Cardiac septum (tissue), 1 donor: Measurements from ENCODE around the gene DYNLL1. TPM values are rescaled to one million over a fixed set of nuclear protein-coding genes. Genes with fewer than 3 reads are reported as not detected.
"Not testable (repeated sequence)": the region's sequence is repeated elsewhere in the genome, so short reads cannot be mapped to it uniquely, and the experiment has no call there.

ENCODE experiments used
- DNase-seq: peaks from one replicate; pipeline ENCODE4 v3.0.0-alpha.2; 2020; ENCODE audit warnings: low spot score
- intact Hi-C: fragments of 100-400 bp; cut with DNase I; formaldehyde crosslinking; loops from one replicate; pipeline ENCODE4 v1.14.0; 2022
- long read RNA-seq: library from polyadenylated mRNA; unstranded; transcript quantifications from one replicate; pipeline ENCODE4 v2.0.0, GENCODE V29; 2021
- total RNA-seq: library from RNA; stranded (reverse); fragmentation: NEBNext Ultra II Directional; extraction: Animal tissue kit (Norgen Biotek cat#: 25700); gene quantifications from one replicate; pipeline ENCODE4 v1.2.1, GENCODE V29; 2021
- donor health status: DM: no; HTN: no; CAD: no.

The DYNLL1 gene
- 243 TPM for total RNA-seq
- long read RNA-seq, transcript DYNLL1-201 (3 exons, 720 nt): major isoform, 48 of 60 reads
- long read RNA-seq, partial matches to known transcripts: 0 of 60 reads
- long read RNA-seq, other reads (novel, unspliced or antisense): 1 of 60 reads

GRCh38 chr12:120495731-120496412 lies at the start of gene DYNLL1:
DYNLL1 (plus strand) TSS chr12:120496113; CDS start chr12:120496422, 309 bp downstream.
- intact Hi-C loops: loop anchor here (1.0 to 5.0 kb wide), 2 partner anchors 27 to 36 kb away; partner anchors contain the start of genes RNF10 and SRSF9
- DNase-seq: peak; percentile 98

GRCh38 chr12:120446844-120447178 lies 49.1 kb upstream of the DYNLL1 start:
- intact Hi-C loops: not testable (repeated sequence)

GRCh38 chr12:120447992-120448391 lies 47.9 kb upstream of the DYNLL1 start:
- intact Hi-C loops: no loop called here
- no peak for DNase-seq

More at GRCh38 chr12:120446844-120447178, 49.1 kb upstream of the DYNLL1 start:
- not testable (repeated sequence) for DNase-seq

GRCh38 chr12:120452524-120452923 lies 43.4 kb upstream of the DYNLL1 start:
- intact Hi-C loops, DNase-seq: not testable (repeated sequence)

- DNase-seq: no peak
- intact Hi-C loops: no loop called here
These were observed 42.7 kb upstream of the DYNLL1 start for GRCh38 chr12:120453060-120453750.

GRCh38 chr12:120453977-120454376 lies 41.9 kb upstream of the DYNLL1 start:
- no peak for DNase-seq
- intact Hi-C loops: no loop called here

GRCh38 chr12:120455302-120455701 lies 40.6 kb upstream of the DYNLL1 start:
- intact Hi-C loops: no loop called here
- no peak for DNase-seq

GRCh38 chr12:120457133-120457532 lies 38.8 kb upstream of the DYNLL1 start:
- intact Hi-C loops: no loop called here
- no peak for DNase-seq

- DNase-seq: no peak
These were observed 35.8 kb upstream of the DYNLL1 start for GRCh38 chr12:120460157-120460556.

GRCh38 chr12:120462099-120462640 lies 33.7 kb upstream of the DYNLL1 start:
- intact Hi-C loops: no loop called here
- no peak for DNase-seq

More at GRCh38 chr12:120460157-120460556, 35.8 kb upstream of the DYNLL1 start:
- intact Hi-C loops: no loop called here

GRCh38 chr12:120463712-120464111 lies 32.2 kb upstream of the DYNLL1 start:
- intact Hi-C loops: no loop called here
- no peak for DNase-seq

- no peak for DNase-seq
- intact Hi-C loops: no loop called here
These were observed 30.2 kb upstream of the DYNLL1 start for GRCh38 chr12:120465756-120466155.

GRCh38 chr12:120466560-120467315 lies 29.2 kb upstream of the DYNLL1 start:
- intact Hi-C loops: no loop called here
- no peak for DNase-seq

GRCh38 chr12:120467439-120467838 lies 28.5 kb upstream of the DYNLL1 start:
- intact Hi-C loops: no loop called here
- DNase-seq: no peak

- no peak for DNase-seq
These were observed 27.5 kb upstream of the DYNLL1 start for GRCh38 chr12:120468325-120468820.

GRCh38 chr12:120468821-120469449 lies 27.0 kb upstream of the DYNLL1 start:
- intact Hi-C loops: loop anchor here (1.0 kb wide), 1 partner anchor 27 kb away; the partner anchor contains the start of gene DYNLL1
- DNase-seq: no peak

More at GRCh38 chr12:120468325-120468820, 27.5 kb upstream of the DYNLL1 start:
- intact Hi-C loops: no loop called here

GRCh38 chr12:120469450-120470149 lies 26.3 kb upstream of the DYNLL1 start, which contains the start of gene SRSF9:
SRSF9 (minus strand) TSS chr12:120469748; CDS start chr12:120469609, 139 bp downstream.
- DNase-seq: peak; percentile 98
- intact Hi-C loops: loop anchor here (1.0 kb wide), 1 partner anchor 27 kb away; the partner anchor contains the start of gene DYNLL1

GRCh38 chr12:120470150-120470784 lies 25.6 kb upstream of the DYNLL1 start:
- intact Hi-C loops: no loop called here
- no peak for DNase-seq
